ENCODE measurements around the gene UQCC2. TPM values are rescaled to one million over a fixed set of nuclear protein-coding genes. Genes with fewer than 3 reads are reported as not detected.

The UQCC2 gene
- total RNA-seq, 1 donor from 2014 or later = 54.9 TPM

GRCh38 chr6:33654831-33655554 lies 56.5 kb downstream of the UQCC2 start:
- DNase-seq (ENCODE audit: low spot score) = no peak
- H3K4me1 Mint-ChIP-seq (ENCODE audit: unreplicated experiment) = peaks cover 23% of the 10 kb centered on the region
- H3K27me3 Mint-ChIP-seq (ENCODE audit: unreplicated experiment) = peaks cover 23% of the 10 kb centered on the region
- no peaks in the 10 kb centered on the region for H3K9me3 Mint-ChIP-seq (ENCODE audit: unreplicated experiment)
- TF ChIP-seq CTCF (IDR thresholded peaks at IDR 0.05; ENCODE audit: unreplicated experiment) = no peak
- H3K36me3 Mint-ChIP-seq (ENCODE audit: low read depth, unreplicated experiment) = peaks cover 42% of the 10 kb centered on the region
- H3K27ac Mint-ChIP-seq (ENCODE audit: unreplicated experiment) = peak overlapping the region; percentile 78
- H3K4me3 Mint-ChIP-seq (ENCODE audit: unreplicated experiment) = peak overlapping the region; percentile 62

GRCh38 chr6:33652002-33652401 lies 59.5 kb downstream of the UQCC2 start:
- Mint-ChIP-seq H3K36me3 (ENCODE audit: low read depth, unreplicated experiment) (peaks cover 31% of the 10 kb centered on the region), H3K4me3 (ENCODE audit: unreplicated experiment) (peak overlapping the region; percentile 62), H3K27ac (ENCODE audit: unreplicated experiment) (peak overlapping the region; percentile 99), H3K9me3 (ENCODE audit: unreplicated experiment) (no peaks in the 10 kb centered on the region), H3K4me1 (ENCODE audit: unreplicated experiment) (peaks cover 26% of the 10 kb centered on the region), H3K27me3 (ENCODE audit: unreplicated experiment) (peaks cover 6% of the 10 kb centered on the region)
- TF ChIP-seq CTCF (IDR thresholded peaks at IDR 0.05; ENCODE audit: unreplicated experiment) = no peak
- peak; percentile 36 for DNase-seq (ENCODE audit: low spot score)

- DNase-seq (ENCODE audit: low spot score) = no peak
- peak overlapping the region; percentile 78 for H3K4me3 Mint-ChIP-seq (ENCODE audit: unreplicated experiment)
- no peak for TF ChIP-seq CTCF (IDR thresholded peaks at IDR 0.05; ENCODE audit: unreplicated experiment)
- peaks cover 29% of the 10 kb centered on the region for H3K36me3 Mint-ChIP-seq (ENCODE audit: low read depth, unreplicated experiment)
- peak overlapping the region; percentile 99 for H3K27ac Mint-ChIP-seq (ENCODE audit: unreplicated experiment)
- no peaks in the 10 kb centered on the region for H3K9me3 Mint-ChIP-seq (ENCODE audit: unreplicated experiment)
- H3K4me1 Mint-ChIP-seq (ENCODE audit: unreplicated experiment) = peaks cover 26% of the 10 kb centered on the region
- peaks cover 5% of the 10 kb centered on the region for H3K27me3 Mint-ChIP-seq (ENCODE audit: unreplicated experiment)
These were observed 60.1 kb downstream of the UQCC2 start for GRCh38 chr6:33651403-33651802.

Small RNAs within 50 kb of the gene (microRNA-seq; reads per million reads assigned to microRNA genes)
- gene MIR3934 (ENCODE audit: unreplicated experiment) = 43.3 reads per million, percentile 75 among the genes with 10 or more reads in this experiment

Other genes with a start within 250 kb of the UQCC2 start
- 51.4 TPM for gene BAK1, start 131.4 kb downstream of the UQCC2 start, total RNA-seq (ENCODE audit: unreplicated experiment)
- 124 TPM for gene ITPR3, start 90.4 kb downstream of the UQCC2 start, total RNA-seq (ENCODE audit: unreplicated experiment)
- not detected for gene IP6K3, start 35.2 kb upstream of the UQCC2 start, total RNA-seq (ENCODE audit: unreplicated experiment)
- 105 TPM for gene LEMD2, start 77.4 kb upstream of the UQCC2 start, total RNA-seq (ENCODE audit: unreplicated experiment)
- gene MLN, start 92.3 kb upstream of the UQCC2 start, total RNA-seq (ENCODE audit: unreplicated experiment) = not detected

Data from endothelial cell (in vitro differentiated cells).